ENCODE measurements around the gene BBOX1. TPM values are rescaled to one million over a fixed set of nuclear protein-coding genes. Genes with fewer than 3 reads are reported as not detected.

The BBOX1 gene
- total RNA-seq, 1 donor from 2014 or later: 0.90 TPM

DNA sequence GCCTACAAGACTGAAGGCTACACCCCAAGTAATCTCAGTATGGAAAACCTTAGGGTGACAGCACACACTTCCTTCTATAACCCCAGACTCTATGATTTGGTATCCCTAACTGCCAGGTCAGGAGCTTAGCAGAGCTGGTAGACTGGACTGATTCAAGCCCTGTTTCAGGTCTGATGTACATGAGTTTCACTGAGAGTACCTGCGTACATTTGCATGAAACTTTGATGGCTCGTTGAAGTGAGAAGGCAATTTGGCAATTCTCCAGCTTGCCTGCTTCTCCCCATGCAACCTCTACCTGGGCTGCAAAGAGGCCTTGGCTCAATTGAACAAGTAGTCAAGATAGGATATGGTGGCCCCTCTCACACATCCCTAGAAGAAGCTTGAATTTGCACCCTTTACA lies 36.5 kb upstream of the BBOX1 start:
- Mint-ChIP-seq H3K36me3 (ENCODE audit: low read depth) (no peaks in the 10 kb centered on the region), H3K4me3 (ENCODE audit: unreplicated experiment) (no peak overlapping the region), H3K9me3 (ENCODE audit: low read depth) (no peaks in the 10 kb centered on the region), H3K27me3 (ENCODE audit: low read depth) (no peaks in the 10 kb centered on the region), H3K4me1 (ENCODE audit: low read depth) (peaks cover 28% of the 10 kb centered on the region), H3K27ac (ENCODE audit: unreplicated experiment) (no peak overlapping the region)
- DNase-seq (ENCODE audit: low spot score): no peak
- TF ChIP-seq, protein P1, sequence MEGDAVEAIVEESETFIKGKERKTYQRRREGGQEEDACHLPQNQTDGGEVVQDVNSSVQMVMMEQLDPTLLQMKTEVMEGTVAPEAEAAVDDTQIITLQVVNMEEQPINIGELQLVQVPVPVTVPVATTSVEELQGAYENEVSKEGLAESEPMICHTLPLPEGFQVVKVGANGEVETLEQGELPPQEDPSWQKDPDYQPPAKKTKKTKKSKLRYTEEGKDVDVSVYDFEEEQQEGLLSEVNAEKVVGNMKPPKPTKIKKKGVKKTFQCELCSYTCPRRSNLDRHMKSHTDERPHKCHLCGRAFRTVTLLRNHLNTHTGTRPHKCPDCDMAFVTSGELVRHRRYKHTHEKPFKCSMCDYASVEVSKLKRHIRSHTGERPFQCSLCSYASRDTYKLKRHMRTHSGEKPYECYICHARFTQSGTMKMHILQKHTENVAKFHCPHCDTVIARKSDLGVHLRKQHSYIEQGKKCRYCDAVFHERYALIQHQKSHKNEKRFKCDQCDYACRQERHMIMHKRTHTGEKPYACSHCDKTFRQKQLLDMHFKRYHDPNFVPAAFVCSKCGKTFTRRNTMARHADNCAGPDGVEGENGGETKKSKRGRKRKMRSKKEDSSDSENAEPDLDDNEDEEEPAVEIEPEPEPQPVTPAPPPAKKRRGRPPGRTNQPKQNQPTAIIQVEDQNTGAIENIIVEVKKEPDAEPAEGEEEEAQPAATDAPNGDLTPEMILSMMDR (IDR thresholded peaks at IDR 0.05): no peak

DNA sequence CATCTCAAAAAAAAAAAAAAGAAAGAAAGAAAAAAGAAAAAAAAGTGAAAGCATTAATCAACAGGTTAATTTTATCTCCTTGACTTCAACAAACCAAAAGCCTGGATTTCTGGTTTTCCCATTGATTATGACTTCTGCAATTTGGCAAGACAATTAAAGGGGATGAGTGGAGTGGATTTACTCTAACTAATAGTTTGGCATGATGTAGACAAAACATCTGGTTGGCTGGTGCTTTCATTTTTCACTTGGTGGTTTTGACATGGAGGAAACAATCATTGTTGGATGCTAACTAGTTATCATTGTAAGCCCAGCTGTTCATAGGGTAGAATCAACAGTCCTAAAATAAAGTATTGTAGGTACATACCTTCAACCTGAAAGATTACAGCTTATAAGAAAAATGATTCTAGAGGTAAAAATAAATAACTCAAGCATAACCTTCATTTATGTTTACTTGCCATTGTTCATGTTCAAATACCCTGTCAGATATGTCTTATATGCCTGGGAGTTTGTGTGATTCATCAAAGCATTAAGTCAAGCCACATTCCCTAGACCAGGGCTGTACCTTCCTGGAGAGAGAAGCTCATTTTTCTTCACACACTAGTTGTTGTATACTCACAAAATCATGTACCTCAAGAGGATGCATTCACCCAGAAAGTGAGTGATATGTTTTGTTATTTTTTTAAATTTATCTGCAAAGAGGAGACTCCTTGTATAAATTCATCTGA lies 31.6 kb upstream of the BBOX1 start:
- TF ChIP-seq, protein P1 (IDR thresholded peaks at IDR 0.05): no peak
- no peak for DNase-seq (ENCODE audit: low spot score)
- H3K36me3 Mint-ChIP-seq (ENCODE audit: low read depth): no peaks in the 10 kb centered on the region

DNA sequence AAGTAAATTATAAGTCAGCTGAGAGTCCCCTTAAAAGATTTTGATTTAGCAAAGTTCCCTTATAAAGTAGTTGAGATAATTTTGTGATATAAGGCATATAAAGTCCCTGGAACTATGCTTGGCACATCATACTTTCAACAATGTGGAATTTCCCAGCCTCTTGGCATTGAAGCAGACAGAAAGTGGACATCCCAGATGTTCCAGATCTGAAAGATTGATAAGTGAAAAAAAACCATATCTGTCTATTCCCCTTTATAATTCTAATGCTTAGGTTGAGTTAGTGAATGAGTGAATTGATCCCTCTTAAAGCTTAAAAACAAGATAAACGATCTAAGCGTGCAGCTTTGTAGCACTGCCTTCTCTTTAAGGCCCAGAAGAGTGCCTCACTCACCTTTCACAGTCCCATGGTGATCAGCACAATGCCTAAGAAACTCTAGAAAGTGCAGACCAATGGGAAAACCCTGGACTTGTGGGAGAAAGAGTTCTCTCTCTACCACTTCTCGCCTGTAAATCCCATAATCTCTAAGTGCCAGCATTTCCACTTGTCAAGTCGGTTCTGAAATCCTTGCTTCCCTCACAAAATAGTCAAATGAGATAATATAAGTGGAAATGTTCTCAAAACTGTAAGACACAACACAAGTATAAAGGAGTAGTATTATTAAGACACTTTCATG lies 28.9 kb upstream of the BBOX1 start:
- no peak for DNase-seq (ENCODE audit: low spot score)
- H3K4me1 Mint-ChIP-seq (ENCODE audit: low read depth): peaks cover 32% of the 10 kb centered on the region
- no peak overlapping the region for H3K4me3 Mint-ChIP-seq (ENCODE audit: unreplicated experiment)
- no peaks in the 10 kb centered on the region for H3K27me3 Mint-ChIP-seq (ENCODE audit: low read depth)
- H3K9me3 Mint-ChIP-seq (ENCODE audit: low read depth): no peaks in the 10 kb centered on the region
- peak overlapping the region; percentile 88 for H3K27ac Mint-ChIP-seq (ENCODE audit: unreplicated experiment)
- TF ChIP-seq, protein P1 (IDR thresholded peaks at IDR 0.05): no peak
- no peaks in the 10 kb centered on the region for H3K36me3 Mint-ChIP-seq (ENCODE audit: low read depth)

More for the DNA sequence above, 31.6 kb upstream of the BBOX1 start:
- H3K27me3 Mint-ChIP-seq (ENCODE audit: low read depth): no peaks in the 10 kb centered on the region
- no peak overlapping the region for H3K4me3 Mint-ChIP-seq (ENCODE audit: unreplicated experiment)
- no peak overlapping the region for H3K27ac Mint-ChIP-seq (ENCODE audit: unreplicated experiment)
- peaks cover 25% of the 10 kb centered on the region for H3K4me1 Mint-ChIP-seq (ENCODE audit: low read depth)
- H3K9me3 Mint-ChIP-seq (ENCODE audit: low read depth): no peaks in the 10 kb centered on the region

GRCh38 chr11:27012234-27012921 lies 28.2 kb upstream of the BBOX1 start:
- peaks cover 32% of the 10 kb centered on the region for H3K4me1 Mint-ChIP-seq (ENCODE audit: low read depth)
- TF ChIP-seq, protein P1 (IDR thresholded peaks at IDR 0.05): no peak
- H3K27ac Mint-ChIP-seq (ENCODE audit: unreplicated experiment): peak overlapping the region; percentile 88
- no peak overlapping the region for H3K4me3 Mint-ChIP-seq (ENCODE audit: unreplicated experiment)
- no peak for DNase-seq (ENCODE audit: low spot score)
- H3K36me3 Mint-ChIP-seq (ENCODE audit: low read depth): peaks cover 1% of the 10 kb centered on the region
- H3K27me3 Mint-ChIP-seq (ENCODE audit: low read depth): no peaks in the 10 kb centered on the region
- no peaks in the 10 kb centered on the region for H3K9me3 Mint-ChIP-seq (ENCODE audit: low read depth)

DNA sequence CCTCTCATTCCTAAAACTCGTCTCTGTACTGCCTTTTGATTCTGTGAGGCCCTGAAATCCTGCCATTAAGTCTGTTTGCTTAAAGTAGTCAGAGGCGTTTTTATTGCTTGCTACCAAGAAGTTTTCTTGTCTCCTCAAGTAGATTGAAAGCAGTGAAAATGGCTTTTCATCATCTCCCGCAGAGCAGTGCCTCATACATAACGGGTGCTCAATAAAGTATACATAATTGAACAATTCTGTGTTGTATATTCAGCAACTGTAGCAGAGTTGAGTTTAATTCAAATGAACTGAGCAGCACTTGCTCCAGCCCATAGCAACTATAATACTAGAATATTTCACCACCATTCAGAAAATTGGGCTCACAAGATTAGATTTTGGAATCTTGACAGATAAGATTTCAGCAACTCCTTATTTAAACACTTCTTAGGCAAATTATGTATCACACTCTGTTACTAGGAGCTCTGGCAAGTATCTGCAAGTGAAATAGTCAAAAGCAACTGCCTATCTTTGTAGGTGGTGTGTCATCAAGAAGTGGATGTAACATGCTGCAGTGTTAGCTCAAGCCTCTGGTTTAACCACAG lies 26.7 kb upstream of the BBOX1 start:
- H3K4me1 Mint-ChIP-seq (ENCODE audit: low read depth): peaks cover 35% of the 10 kb centered on the region
- no peak overlapping the region for H3K4me3 Mint-ChIP-seq (ENCODE audit: unreplicated experiment)
- no peaks in the 10 kb centered on the region for H3K9me3 Mint-ChIP-seq (ENCODE audit: low read depth)
- H3K27me3 Mint-ChIP-seq (ENCODE audit: low read depth): no peaks in the 10 kb centered on the region
- no peak for DNase-seq (ENCODE audit: low spot score)
- peak overlapping the region; percentile 88 for H3K27ac Mint-ChIP-seq (ENCODE audit: unreplicated experiment)
- peaks cover 1% of the 10 kb centered on the region for H3K36me3 Mint-ChIP-seq (ENCODE audit: low read depth)
- TF ChIP-seq, protein P1 (IDR thresholded peaks at IDR 0.05): no peak

Data from chondrocyte (in vitro differentiated cells).